ENCODE data around the gene OXLD1. TPM values are rescaled to one million over a fixed set of nuclear protein-coding genes. Genes with fewer than 3 reads are reported as not detected.

OXLD1 gene
- total RNA-seq, result 10 to 100 TPM; 20.1 to 43.7 TPM

DNA sequence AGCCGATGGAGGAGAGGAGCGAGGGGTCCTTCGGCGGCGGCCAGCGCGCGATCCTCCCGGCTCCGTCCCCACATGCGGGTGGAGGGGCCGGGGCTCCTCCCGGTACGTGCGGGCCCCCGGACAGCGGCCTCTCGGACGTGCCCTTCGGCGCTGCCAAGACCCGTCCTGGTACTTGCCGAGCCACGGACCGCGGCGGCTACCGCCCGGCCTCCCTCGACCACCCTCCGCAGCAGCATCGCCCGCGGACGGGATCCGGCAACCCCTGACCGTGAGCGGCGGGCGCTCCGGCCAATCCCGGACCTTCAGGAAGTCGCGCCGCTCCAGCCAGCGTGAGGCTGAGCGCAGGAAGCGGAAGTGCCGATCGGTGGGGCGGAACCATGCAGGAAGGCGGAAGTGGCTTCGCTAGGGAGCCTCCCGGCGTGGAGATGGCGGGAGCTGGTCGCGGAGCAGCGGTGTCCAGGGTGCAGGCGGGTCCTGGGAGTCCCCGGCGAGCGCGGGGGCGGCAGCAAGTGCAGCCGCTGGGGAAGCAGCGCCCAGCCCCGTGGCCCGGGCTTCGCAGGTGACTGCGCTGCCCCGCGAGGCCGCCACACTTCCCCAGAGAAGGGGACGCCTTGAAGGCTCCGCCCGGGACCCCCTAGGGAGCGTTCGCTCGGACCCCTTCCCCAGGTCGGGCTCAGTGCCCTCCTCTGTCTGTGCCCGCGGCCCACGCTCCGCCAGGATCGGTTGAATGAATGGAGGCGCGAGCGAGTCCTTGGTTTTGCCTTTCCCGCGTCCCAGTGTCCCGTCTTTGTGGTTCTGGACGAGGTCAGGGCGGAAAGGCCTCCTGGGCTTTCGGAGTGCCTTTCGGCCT, at the start of gene OXLD1, which contains the start of gene CCDC137:
OXLD1 (minus strand) TSS at position 264 of the 850 bp plus-strand sequence; CDS start at position 236, 28 bp downstream.
CCDC137 (plus strand) TSS at position 396 of the 850 bp plus-strand sequence; CDS start at position 426, 30 bp downstream.
- Mint-ChIP-seq H3K36me3 (peaks cover 42 to 45% of the 10 kb centered on the region in 2 donors), H3K9me3 (no peaks in the 10 kb centered on the region), H3K27ac (peak within 1 kb of the TSS; percentile 93)
- ATAC-seq (peak; percentile 92 to 96), DNase-seq (ENCODE audit: low spot score in 2 of 2) (peak; percentile 93 to 97)

DNA sequence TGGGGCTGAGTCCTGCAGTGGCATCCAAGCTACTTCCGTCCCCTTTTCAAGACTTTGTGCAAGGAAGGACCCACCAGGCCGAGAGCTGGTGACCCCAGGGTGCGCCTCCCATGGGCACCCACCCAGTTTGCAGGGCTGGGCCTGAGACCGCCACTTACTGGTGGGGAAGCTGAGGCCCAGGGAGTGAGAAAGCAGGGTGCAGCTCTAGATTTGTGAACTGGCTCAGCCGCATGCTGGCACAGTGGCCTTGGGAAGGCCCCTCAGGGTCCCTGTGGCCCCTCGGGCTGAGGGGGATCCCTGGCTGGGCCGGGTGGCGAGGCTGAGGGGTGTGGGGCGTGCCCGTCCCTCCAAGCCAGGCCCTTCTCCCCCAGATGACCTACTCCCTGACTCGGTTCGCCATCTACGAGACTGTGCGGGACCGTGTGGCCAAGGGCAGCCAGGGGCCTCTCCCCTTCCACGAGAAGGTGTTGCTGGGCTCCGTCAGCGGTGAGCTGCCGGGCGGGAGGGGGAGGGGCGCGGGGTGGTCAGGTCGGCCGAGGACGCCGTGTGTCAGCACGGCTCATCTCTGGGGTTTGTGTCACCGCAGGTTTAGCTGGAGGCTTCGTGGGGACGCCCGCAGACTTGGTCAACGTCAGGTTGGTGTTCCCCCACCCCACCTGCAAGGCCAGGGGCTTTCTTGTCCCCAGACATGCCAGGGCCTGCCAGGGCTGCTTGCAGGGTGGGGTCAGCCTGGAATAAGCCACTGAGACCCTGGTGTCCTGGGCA, 48.9 kb upstream of the OXLD1 start:
- DNase-seq (ENCODE audit: low spot score in 2 of 2), result no peak
- Mint-ChIP-seq H3K9me3 (no peaks in the 10 kb centered on the region), H3K36me3 (peaks cover 0 to 5% of the 10 kb centered on the region in 2 donors), H3K27ac (no peak overlapping the region)
- ATAC-seq, result no peak

DNA sequence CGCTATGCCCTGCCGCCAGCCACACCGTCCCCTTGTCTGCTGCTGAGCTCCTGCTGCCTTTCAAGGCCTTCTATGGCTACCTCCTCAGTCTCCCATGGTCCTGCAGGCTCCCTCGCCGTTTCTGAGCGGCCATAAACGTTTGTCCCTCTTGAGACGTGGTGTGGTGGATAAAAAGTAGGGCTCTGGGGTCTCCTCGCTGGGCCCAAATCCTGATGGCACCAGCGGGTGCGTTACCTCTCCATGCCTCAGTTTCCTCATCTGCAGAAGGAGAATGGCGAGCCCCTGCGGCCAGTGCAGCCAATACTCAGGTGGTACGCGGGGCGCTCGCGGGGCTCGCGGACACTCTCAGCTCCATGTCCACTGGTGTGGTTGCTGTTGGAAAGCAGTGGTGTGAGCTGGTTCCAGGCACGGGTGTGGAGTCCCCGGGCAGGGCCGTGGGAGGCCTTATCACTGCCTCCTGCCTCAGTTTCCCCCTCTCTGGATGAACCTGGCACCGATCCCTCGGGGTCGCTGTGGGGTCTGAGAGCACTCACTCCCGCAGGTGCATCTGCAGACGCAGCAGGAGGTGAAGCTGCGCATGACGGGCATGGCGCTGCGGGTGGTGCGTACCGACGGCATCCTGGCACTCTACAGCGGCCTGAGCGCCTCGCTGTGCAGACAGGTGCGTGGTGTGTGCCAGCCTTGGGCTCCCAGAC, 48.2 kb upstream of the OXLD1 start:
- ATAC-seq (no peak), DNase-seq (ENCODE audit: low spot score in 2 of 2) (no peak)
- Mint-ChIP-seq H3K9me3 (no peaks in the 10 kb centered on the region), H3K27ac (peak overlapping the region in 1 of 2 donors; percentile 50), H3K36me3 (peaks cover 0 to 5% of the 10 kb centered on the region in 2 donors)

DNA sequence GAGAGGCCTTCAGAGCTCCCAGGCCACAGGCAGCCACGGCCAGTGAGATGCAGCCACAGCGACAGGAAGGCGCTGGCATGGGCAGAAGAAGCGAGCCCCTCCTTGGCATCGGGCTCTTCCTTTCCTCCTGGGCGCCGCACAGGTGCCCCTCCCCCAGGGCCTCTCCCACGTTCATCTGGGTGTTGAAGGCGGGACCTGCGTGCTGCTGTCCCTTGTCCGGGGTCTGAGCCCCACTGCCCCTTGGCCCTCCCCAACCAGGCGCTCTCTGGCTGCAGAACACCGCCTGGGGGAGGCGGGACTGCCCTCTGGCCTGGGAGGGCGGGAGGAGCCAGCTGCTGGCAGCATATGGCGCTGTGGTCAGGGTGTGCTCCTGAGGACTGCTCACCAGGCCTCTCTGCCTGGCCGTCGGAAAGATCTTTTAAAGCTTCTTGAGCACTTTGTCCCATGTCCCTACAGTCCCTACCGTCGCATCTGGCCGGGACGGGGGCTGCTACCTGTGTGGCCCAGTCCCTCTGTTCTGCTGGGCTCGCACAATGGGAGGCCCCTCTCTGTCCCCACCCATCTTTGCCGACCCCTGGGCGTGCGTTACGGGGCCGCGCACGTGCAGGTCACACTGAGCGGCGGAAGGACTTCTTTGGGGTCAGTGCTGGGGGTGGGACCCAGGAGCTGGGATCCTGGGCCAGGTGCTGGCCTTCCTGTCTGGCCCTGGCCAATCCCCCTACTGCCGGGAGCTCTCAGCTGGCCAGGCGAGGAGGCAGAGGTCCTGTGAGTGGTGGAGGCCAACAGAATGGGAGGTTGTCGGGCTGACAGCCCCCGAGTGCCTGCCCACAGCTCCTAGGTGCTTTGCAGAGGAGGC, 47.4 kb upstream of the OXLD1 start:
- Mint-ChIP-seq H3K27ac (peak overlapping the region in 1 of 2 donors; percentile 92), H3K9me3 (no peaks in the 10 kb centered on the region), H3K36me3 (peaks cover 0 to 5% of the 10 kb centered on the region in 2 donors)
- ATAC-seq (no peak), DNase-seq (ENCODE audit: low spot score in 2 of 2) (no peak)

DNA sequence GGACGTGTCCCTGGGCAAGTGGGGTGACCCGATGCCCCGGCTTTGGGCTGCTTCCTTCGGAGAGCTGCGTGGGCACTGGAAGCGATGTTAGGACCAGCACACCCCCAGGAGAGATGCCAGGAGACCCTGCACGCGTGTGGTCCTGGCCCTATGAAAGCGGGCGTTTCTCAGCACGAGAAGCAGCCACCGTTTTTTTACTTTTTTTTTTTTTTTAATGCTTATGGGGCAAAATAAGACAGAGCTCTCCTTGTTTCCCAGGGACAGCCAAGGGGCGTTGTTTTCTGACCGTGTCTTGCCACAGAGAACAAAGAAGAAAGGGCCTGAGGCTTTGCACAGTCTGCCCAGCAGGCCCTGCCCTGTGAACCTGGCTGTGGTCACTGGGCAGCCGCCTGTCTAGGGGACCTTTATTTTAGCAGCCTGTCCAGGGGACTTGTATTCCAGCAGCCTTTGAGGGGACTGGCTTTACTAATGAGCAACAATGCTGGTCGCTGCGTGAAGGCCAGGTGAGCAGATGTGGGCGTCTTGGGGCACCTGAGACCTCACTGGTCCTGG, 46.7 kb upstream of the OXLD1 start:
- no peak for DNase-seq (ENCODE audit: low spot score in 2 of 2)
- peak overlapping the region; percentile 85 to 92 for H3K27ac Mint-ChIP-seq
- H3K36me3 Mint-ChIP-seq, result peaks cover 0 to 5% of the 10 kb centered on the region in 2 donors

DNA sequence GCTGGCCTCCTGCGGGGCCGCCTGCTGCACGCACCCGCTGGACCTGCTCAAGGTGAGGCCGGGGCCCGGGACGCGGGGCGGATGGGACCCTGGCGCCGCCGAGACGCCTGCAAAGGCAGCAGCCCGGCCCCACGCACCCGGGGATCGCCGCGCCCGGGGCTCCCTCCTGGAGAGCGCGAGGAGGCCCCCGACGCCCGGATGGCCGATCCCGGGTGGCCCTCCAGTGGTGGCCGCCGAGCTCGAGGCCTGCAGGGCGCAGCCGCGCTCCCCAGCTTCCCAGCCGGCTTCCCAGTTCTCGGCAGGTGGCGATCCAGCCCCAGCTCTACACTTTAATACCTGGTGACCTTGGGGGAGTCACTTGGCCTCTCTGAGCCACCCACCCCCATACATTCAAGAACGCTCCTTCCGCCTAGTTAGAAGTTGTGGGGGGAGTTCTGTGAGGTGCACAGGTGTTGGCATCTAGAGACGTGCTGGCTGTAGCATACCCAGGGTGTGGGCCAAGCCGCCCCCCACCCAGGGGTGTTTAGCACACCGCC, 46.1 kb upstream of the OXLD1 start:
- Mint-ChIP-seq H3K9me3 (no peaks in the 10 kb centered on the region), H3K27ac (peak overlapping the region; percentile 85 to 92), H3K36me3 (peaks cover 0 to 5% of the 10 kb centered on the region in 2 donors)
- DNase-seq (ENCODE audit: low spot score in 2 of 2) (no peak), ATAC-seq (peak in 1 of 2 donors; percentile 34)

More for the DNA sequence above, 46.7 kb upstream of the OXLD1 start:
- ATAC-seq, result no peak
- no peaks in the 10 kb centered on the region for H3K9me3 Mint-ChIP-seq

DNA sequence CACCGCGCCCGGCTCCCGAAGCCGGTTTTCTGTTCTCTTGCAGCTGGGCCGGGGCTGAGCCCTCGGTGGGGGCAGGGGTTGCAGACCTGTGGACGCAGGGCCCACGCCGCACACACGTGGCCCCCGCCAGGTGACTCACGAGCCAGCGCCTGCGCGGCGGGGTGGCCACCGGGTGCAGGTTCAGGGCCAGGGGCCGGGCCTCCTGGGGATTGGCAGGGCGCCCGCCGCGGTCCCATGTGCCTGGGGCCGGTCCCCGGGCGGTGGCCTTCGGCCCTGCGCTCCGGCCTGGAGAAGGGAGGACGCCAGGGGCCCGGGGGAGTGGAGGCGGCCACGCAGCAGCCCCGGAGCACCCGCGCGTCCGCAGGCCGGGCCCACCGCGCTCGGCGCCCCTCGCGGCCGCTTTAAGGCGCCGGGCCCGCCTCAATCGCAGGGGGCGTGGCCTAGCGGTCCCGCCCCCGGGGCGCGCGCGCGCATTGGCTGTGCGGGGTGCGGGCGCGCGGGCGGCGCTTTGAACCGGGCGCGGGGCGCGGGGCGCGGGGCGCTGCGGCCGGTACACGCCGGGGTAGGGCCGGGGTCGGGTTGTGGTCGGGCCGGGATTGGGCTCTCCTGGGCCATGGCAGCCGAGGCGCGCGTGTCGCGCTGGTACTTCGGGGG, 45.5 kb upstream of the OXLD1 start, which contains the start of gene SLC25A10:
SLC25A10 (plus strand) TSS at position 471 of the 654 bp plus-strand sequence; CDS start at position 614, 143 bp downstream.
- peak; percentile 89 to 93 for ATAC-seq
- peak; percentile 85 to 91 for DNase-seq (ENCODE audit: low spot score in 2 of 2)
- no peaks in the 10 kb centered on the region for H3K9me3 Mint-ChIP-seq
- peaks cover 0 to 6% of the 10 kb centered on the region in 2 donors for H3K36me3 Mint-ChIP-seq
- H3K27ac Mint-ChIP-seq, result peak within 1 kb of the TSS; percentile 85 to 94

DNA sequence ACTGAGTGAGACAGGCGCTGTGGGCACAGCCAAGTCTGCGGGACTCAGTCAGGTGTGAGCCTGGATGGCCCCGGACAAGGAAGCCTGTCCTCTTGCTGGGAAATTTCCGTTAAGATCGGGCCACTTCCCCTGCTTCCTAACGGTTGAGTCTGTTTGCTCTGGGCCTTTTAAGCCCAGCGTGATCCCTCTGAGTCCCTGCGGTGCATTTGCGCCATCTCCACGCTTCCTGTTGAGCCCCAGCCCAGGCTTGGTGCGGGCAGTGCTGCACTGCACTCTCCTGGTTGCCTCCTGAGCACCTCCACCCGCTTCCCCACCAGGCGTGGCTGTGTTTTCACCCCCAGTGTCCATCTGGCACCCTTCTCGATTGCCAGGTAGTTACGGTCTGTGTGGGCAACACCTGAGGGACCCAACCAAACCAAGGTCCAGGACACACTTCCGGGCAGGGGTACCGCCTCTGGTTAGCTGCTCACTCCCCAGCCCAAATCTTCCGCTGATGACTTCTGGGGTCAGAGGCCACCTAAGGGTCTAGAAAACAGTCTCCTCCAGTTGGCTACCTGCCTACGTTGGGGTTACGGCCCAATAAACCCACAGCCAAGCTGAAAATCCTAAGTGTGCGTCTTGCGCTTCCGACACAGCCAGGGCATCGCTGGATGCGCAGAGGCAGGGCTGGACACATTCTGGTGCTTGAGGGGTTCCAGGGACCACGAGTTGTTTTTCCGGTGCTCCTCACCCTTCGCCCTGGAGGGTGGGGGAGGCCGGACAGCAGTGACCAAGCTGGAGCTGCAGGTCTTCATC, 44.3 kb upstream of the OXLD1 start:
- DNase-seq (ENCODE audit: low spot score in 2 of 2) (no peak), ATAC-seq (no peak)
- Mint-ChIP-seq H3K9me3 (no peaks in the 10 kb centered on the region), H3K27ac (peak overlapping the region; percentile 85 to 94), H3K36me3 (peaks cover 9 to 17% of the 10 kb centered on the region in 2 donors)

DNA sequence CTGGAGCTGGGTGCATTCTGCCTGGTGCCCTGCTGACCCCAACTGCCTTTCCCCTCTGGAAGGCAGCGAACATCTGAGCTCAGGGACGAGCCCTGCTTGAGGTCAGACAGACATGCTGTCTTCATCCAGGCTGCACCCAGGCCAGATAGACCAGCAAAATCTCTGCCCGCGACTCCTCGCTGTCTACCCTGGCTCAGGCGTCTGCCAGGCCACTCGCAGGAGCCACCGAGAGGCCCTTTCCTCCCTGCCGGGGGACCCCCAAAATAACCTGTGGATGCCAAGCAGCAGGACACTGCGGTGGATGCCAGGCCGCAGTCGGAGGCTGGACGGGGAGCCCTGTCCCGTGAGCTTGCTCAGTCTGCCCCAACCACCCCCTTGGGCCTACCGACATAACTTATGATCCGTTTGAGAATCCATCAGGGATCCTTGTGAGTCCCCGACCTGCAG, 42.4 kb upstream of the OXLD1 start:
- no peaks in the 10 kb centered on the region for H3K9me3 Mint-ChIP-seq
- ATAC-seq, result no peak
- no peak for DNase-seq (ENCODE audit: low spot score in 2 of 2)
- H3K27ac Mint-ChIP-seq, result peak overlapping the region in 1 of 2 donors; percentile 93
- H3K36me3 Mint-ChIP-seq, result peaks cover 21 to 30% of the 10 kb centered on the region in 2 donors

DNA sequence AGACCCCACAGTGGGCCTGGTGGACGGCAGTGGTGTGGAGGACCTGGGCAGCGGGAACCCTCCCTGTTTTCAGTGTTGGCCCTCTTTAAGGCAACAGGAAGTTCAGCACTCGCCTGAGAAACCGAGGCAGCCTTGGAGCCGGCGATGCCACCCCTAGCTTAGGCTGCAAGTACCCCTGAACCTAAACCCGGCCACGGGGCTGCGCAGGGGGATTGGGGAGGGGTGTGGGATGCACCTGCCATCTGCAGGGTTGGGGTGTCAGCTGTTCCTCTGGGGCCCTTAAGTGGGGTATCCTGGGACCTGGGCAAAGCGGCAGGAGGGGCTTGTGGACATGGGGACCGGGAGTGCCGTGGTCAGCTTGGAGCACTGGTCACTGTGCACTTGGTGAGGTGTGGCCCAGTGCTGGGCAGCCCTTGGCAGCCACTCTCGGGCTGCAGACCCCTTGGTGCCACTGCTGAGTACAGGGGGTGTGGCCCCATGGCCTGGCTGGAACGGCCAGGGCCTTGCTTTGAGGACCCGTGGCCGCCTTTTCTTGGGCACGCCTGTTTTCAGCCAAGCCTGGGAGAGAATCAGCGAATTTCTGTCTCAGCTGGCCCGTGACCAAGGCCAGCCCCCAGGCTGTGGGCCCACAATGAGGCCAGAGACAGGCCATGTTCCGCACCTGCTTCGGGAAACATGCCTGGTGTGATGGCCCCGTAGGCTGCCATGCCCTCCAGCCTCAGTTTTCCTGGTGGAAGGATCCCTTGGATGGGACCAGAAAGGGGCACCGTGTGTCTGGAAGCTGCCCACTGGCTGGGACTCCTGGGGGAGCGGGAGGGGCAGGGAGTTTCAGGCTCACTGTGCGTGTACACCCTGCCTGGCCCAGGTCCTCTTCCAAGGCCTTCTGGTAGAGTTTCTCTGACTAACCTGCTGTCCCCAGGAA, 41.6 kb upstream of the OXLD1 start:
- ATAC-seq (no peak), DNase-seq (ENCODE audit: low spot score in 2 of 2) (no peak)
- H3K9me3 Mint-ChIP-seq, result no peaks in the 10 kb centered on the region
- peaks cover 22 to 31% of the 10 kb centered on the region in 2 donors for H3K36me3 Mint-ChIP-seq
- no peak overlapping the region for H3K27ac Mint-ChIP-seq

DNA sequence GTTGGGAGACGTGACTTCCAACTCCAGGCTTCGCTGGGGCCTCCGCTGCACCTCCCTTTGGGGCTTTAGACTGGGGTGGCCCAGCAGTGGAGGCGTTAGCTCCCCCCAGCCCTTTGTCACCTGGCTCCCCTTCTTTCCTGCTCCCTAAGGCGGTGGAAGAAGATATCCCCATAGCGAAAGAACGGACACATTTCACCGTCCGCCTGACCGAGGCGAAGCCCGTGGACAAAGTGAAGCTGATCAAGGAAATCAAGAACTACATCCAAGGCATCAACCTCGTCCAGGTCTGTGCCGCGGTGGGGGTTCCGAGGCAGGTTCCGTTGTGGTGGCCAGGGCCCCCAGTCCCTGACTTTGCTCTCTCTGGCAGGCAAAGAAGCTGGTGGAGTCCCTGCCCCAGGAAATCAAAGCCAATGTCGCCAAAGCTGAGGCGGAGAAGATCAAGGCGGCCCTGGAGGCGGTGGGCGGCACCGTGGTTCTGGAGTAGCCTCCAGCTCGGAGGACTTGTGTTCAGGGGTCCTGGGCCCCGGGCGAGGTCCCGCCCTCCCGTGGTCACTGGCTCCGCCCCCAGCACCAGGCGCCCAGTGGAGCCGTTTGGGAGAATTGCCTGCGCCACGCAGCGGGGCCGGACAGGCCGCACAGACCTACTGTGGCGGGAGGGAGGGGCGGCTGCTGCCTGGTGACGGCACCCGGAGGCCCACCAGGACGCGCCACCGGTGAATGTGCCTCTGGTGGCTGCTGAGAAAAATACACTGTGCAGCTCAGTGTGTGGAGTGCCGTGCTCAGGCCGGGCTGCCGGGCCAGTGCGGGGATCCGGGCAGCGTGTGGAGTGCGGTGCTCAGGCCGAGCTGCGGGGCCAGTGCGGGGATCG, 40.6 kb upstream of the OXLD1 start:
- ATAC-seq (no peak), DNase-seq (ENCODE audit: low spot score in 2 of 2) (no peak)
- Mint-ChIP-seq H3K27ac (no peak overlapping the region), H3K9me3 (no peaks in the 10 kb centered on the region), H3K36me3 (peaks cover 32 to 36% of the 10 kb centered on the region in 2 donors)

DNA sequence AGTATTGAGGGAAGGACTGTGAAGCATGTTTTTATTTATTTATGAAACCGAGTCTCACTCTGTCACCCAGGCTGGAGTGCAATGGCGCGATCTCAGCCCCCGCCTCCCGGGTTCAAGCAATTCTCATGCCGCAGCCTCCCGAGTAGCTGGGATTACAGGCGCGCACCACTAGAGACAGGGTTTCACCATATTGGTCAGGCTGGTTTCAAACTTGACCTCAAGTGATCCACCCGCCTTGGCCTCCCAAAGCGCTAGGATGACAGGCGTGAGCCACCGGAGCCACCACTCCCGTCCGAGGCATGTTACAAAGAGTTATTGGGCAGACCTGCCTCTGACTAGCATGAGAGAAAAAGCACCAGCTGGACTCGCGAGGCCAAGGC, 39.8 kb upstream of the OXLD1 start:
- H3K36me3 Mint-ChIP-seq, result peaks cover 36 to 37% of the 10 kb centered on the region in 2 donors
- H3K27ac Mint-ChIP-seq, result peak overlapping the region in 1 of 2 donors; percentile 86
- no peaks in the 10 kb centered on the region for H3K9me3 Mint-ChIP-seq
- ATAC-seq, result no peak
- DNase-seq (ENCODE audit: low spot score in 2 of 2), result no peak
